Fibroblast of the aortic adventitia (primary cell): ENCODE measurements around the gene TVP23C. TPM values are rescaled to one million over a fixed set of nuclear protein-coding genes. Genes with fewer than 3 reads are reported as not detected.

Experiments used
- DNase-seq: peaks from one replicate; pipeline ENCODE4 v3.0.0-alpha.2; 2010; ENCODE audit warnings: low read depth
- H3K4me3 ChIP-seq: 2 replicates; pipeline ENCODE4 v1.5.1; 2011; ENCODE audit warnings: low read depth, mild to moderate bottlenecking, control low read depth, low read length, moderate library complexity
- total RNA-seq: library from RNA; depleted of rRNA; stranded (reverse); fragments of >200 nt; gene quantifications from 2 replicates; pipeline ENCODE4 v1.2.3, GENCODE V29; 2012; ENCODE audit warnings: low replicate concordance
- TF ChIP-seq, protein P1 (sequence below): IDR thresholded peaks from 2 replicates; pipeline ENCODE4 v1.5.1; 2011; ENCODE audit warnings: mild to moderate bottlenecking, low read length, control low read depth, inconsistent platforms; ENCODE audit not compliant: insufficient read depth

The TVP23C gene
- total RNA-seq, 1 donor: 22.6 TPM

DNA sequence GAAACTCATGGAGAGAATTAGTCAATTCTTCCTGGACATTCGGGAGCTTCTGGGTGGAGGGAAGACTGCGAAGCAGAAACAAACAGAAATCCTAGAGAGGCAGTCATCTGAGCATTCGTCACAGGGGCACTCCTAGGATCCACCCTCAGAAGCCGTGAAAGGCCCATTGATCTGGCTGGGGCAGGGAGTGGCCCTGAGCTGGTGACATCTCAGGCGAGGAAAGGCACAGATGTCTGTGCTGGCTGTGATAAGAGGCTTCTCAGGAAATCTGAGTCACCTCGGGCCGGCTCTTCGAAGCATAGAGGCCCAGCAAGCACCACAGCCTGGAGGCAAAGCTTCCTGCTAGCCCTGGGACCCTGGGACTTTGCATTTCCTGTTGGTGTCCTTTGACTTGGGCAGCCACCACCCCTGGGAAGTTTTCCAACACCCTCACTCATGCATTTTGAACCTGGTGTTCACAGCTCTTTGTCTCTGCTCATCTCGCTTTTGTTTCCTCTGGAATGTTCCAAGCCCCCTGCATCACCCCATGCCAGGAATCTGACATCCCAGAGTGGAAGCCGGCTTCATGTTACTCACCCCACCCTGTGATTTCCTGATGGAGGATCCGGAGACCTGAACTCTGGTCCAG, 72.5 kb downstream of the TVP23C start:
- no peak overlapping the region for H3K4me3 ChIP-seq
- peak; percentile 81 for DNase-seq
- TF ChIP-seq, protein P1, sequence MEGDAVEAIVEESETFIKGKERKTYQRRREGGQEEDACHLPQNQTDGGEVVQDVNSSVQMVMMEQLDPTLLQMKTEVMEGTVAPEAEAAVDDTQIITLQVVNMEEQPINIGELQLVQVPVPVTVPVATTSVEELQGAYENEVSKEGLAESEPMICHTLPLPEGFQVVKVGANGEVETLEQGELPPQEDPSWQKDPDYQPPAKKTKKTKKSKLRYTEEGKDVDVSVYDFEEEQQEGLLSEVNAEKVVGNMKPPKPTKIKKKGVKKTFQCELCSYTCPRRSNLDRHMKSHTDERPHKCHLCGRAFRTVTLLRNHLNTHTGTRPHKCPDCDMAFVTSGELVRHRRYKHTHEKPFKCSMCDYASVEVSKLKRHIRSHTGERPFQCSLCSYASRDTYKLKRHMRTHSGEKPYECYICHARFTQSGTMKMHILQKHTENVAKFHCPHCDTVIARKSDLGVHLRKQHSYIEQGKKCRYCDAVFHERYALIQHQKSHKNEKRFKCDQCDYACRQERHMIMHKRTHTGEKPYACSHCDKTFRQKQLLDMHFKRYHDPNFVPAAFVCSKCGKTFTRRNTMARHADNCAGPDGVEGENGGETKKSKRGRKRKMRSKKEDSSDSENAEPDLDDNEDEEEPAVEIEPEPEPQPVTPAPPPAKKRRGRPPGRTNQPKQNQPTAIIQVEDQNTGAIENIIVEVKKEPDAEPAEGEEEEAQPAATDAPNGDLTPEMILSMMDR: no peak

DNA sequence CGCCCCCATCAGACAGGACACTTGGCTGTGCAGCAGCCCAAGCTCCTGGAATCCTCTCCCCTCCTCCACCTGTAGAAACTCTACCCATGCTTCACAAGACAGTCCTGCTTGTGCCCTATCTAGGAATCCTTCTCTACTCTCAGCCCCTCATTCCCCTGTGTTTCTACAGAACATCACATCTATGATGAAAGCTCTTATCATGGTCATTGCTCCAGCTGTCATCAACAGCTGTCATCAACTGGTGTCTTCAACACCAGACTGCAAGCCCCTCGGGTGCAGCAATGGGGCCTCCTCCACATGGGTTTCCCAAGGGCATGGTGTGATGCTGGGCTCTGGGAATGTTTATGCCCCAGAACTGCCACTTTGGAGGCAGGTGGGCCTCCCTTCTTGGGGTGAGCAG, 74.7 kb downstream of the TVP23C start:
- no peak for DNase-seq
- H3K4me3 ChIP-seq: no peak overlapping the region
- TF ChIP-seq, protein P1: no peak

DNA sequence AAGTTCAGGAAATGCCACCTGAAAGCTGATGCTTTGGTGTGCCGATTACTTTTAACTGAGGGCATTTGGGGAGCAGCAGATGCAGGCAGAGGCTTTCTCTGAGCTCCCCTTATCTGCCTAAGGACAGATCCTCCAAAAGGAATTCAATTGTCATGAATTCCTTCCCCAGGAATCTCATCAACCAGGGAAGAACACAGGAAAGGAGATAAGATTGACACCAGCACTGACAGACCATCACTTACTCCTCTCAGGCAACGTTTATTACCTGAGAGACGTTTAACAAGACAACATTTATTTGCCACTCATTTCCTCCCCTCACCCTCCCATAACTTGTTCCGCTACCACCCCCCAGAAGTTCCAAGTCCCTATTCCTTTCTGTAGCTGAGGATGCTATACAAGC, 78.2 kb downstream of the TVP23C start:
- no peak for DNase-seq
- TF ChIP-seq, protein P1: no peak
- H3K4me3 ChIP-seq: no peak overlapping the region

GRCh38 chr17:15483431-15483830, 79.9 kb downstream of the TVP23C start:
- TF ChIP-seq, protein P1: no peak
- DNase-seq: peak; percentile 44
- no peak overlapping the region for H3K4me3 ChIP-seq

GRCh38 chr17:15482476-15482875, 80.8 kb downstream of the TVP23C start:
- H3K4me3 ChIP-seq: no peak overlapping the region
- no peak for DNase-seq
- TF ChIP-seq, protein P1: no peak

GRCh38 chr17:15481481-15481880, 81.8 kb downstream of the TVP23C start:
- TF ChIP-seq, protein P1: no peak
- H3K4me3 ChIP-seq: no peak overlapping the region
- DNase-seq: no peak

DNA sequence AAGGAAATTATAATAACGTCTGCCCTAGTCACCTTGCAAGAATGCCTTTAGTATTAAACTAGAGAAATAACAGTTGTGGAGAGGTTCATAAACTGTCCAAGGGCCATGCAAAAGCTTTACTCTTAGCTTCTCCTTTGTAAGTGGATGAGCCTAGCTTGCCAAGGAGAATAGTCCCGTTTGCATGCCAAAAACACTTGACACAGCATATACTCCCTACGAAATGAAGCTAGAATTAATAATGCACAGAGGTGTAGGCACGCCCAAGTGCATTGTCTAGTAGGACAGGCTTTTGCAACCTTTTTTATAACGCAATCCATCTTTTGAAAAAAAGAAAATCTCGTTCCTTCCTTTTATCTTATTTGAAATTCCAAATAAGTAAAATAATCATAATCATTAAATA, 83.1 kb downstream of the TVP23C start:
- no peak overlapping the region for H3K4me3 ChIP-seq
- TF ChIP-seq, protein P1: no peak
- no peak for DNase-seq
